ENCODE measurements around the gene ISG20. TPM values are rescaled to one million over a fixed set of nuclear protein-coding genes. Genes with fewer than 3 reads are reported as not detected.

ISG20 gene
- total and polyA plus RNA-seq, 4 donors = 10.1 to 18.7 (median 12.9) TPM

DNA sequence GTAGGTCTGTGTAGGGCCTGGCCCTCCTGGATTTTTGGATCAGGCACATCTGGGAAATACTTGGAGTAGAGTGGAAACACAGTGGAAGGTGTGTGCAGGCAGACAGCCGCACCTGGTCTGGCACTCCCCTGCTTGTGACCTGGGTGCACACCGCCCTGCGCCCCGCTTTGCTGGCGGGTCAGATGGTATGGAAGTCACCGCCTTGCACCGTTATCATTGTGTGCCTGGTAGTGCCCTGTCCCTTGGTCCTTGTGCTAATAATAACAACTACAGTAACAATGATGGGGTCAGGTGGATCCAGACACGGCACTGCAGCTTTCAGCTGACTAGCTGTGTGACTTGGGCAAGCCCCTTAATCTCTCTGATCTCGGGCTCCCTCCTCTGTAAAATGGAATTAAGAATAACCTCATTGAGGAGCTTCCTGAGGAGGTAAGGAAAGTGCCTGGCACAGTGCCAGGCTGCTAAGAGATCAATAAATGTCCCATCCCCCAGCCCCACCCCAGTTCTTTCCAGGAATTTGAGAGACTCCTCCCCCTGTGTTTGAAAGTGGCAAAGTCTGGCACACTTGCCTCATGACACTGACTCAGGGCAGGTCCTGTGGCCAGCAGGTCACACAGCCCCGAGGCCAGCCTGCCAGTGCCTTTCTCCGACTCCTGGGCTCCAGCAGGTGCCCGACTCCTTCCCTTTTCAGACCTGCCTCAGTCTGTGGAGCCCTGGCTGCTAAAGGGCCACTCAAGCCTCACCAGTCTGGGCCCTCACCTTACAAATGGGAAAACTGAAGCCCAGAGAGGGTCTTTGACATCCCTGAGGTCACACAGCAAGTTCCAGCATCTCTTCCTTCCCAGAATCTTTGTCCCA is 9.8 kb downstream of the ISG20 start:
- intact Hi-C loops (cut with DNase I) = no loop called here
- Histone ChIP-seq H3K36me3 (ENCODE audit: control insufficient read depth in 1 of 2, insufficient read depth in 2 of 2, low read length in 1 of 2) (no peaks in the 10 kb centered on the region), H3K27ac (ENCODE audit: low read depth in 1 of 2, low read length in 2 of 2) (no peak overlapping the region), H3K4me3 (ENCODE audit: low read length in 2 of 2) (no peak overlapping the region), H3K27me3 (ENCODE audit: control insufficient read depth in 1 of 2, insufficient read depth in 2 of 2, low read length in 1 of 2) (no peaks in the 10 kb centered on the region), H3K4me1 (ENCODE audit: control insufficient read depth in 1 of 2, insufficient read depth in 2 of 2, low read length in 2 of 2) (no peaks in the 10 kb centered on the region), H3K9me3 (ENCODE audit: control insufficient read depth, low read length) (no peaks in the 10 kb centered on the region)
- peak in 1 of 2 donors; percentile 71 for DNase-seq
- 89 to 94% methylated on average over 12 of the region's 12 CpGs for WGBS, 2 donors
- ATAC-seq (ENCODE audit: low FRiP score) = no peak

DNA sequence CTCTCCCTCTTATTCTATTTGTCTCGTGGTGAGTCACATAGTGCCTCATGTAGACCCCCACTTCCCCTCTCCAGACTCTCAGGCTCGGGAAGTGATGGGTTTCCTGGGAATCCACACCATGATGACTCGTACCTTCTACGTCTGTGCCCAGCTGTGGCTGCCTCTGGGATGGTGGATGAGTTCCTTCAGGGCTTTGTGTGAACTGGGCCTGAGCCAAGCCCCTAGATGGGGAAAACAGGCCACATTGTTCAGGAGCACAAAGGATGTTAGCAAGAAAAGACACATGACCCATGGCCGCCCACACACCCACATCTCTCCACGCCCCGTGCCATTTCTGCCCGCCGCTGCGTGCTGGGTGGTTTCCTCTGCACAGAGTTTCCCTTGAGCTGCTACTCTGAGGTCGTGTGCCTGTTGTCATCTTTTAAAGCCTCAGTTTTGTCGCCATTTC is 10.5 kb downstream of the ISG20 start:
- H3K4me1 ChIP-seq (ENCODE audit: control insufficient read depth in 1 of 2, insufficient read depth in 2 of 2, low read length in 2 of 2) = no peaks in the 10 kb centered on the region

DNA sequence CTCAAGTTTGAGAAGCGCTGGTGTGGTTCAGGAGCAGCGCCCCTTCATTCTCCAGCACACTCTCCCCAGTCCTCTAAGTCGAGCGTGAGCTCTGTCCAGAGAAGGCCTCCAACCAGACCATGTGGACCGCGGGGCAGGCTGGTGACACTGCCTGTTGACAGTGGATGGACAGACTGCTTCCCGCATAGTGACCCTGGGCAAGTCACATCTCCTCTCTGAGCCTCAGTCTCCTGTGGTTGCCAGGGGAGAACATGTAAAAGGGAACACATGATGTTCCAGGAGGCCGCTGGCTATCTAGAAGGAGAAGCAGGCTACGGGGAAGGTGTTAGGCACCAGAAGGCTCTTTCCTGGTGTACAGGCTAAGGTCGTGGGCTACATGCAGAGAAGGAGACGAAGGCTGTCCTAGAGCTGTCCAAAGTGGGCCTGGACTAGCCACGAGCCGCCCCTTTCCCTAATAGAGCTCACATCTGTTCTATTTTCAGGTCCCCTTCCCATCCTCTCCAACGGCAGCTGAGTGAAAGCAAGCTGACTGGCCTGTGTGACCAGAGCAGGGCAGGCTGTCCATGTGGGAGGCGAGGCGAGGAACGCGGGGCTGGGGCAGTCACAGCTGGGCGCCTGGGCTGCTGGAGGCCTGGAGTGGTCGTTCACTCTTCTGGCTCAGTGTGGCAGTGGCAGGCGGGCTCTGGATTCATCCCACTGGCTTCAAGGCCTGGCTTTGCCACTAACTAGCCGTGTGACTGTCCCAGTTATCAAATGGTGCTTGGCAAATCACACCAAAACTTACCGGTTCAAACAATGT is 11.1 kb downstream of the ISG20 start:
- Histone ChIP-seq H3K9me3 (ENCODE audit: control insufficient read depth, low read length) (no peaks in the 10 kb centered on the region), H3K4me1 (ENCODE audit: control insufficient read depth in 1 of 2, insufficient read depth in 2 of 2, low read length in 2 of 2) (no peaks in the 10 kb centered on the region), H3K27me3 (ENCODE audit: control insufficient read depth in 1 of 2, insufficient read depth in 2 of 2, low read length in 1 of 2) (no peaks in the 10 kb centered on the region), H3K4me3 (ENCODE audit: low read length in 2 of 2) (no peak overlapping the region), H3K27ac (ENCODE audit: low read depth in 1 of 2, low read length in 2 of 2) (no peak overlapping the region), H3K36me3 (ENCODE audit: control insufficient read depth in 1 of 2, insufficient read depth in 2 of 2, low read length in 1 of 2) (no peaks in the 10 kb centered on the region)
- intact Hi-C loops (cut with DNase I) = no loop called here
- WGBS, 2 donors = 88 to 90% methylated on average over 23 of the region's 23 CpGs
- DNase-seq (no peak), ATAC-seq (ENCODE audit: low FRiP score) (no peak)

More for the DNA sequence above, 10.5 kb downstream of the ISG20 start:
- no peaks in the 10 kb centered on the region for H3K36me3 ChIP-seq (ENCODE audit: control insufficient read depth in 1 of 2, insufficient read depth in 2 of 2, low read length in 1 of 2)
- H3K27me3 ChIP-seq (ENCODE audit: control insufficient read depth in 1 of 2, insufficient read depth in 2 of 2, low read length in 1 of 2) = no peaks in the 10 kb centered on the region
- WGBS, 2 donors = 68 to 70% methylated on average over 12 of the region's 12 CpGs
- H3K4me3 ChIP-seq (ENCODE audit: low read length in 2 of 2) = no peak overlapping the region
- no peak for ATAC-seq (ENCODE audit: low FRiP score)
- DNase-seq = no peak
- no peak overlapping the region for H3K27ac ChIP-seq (ENCODE audit: low read depth in 1 of 2, low read length in 2 of 2)
- intact Hi-C loops (cut with DNase I) = no loop called here
- no peaks in the 10 kb centered on the region for H3K9me3 ChIP-seq (ENCODE audit: control insufficient read depth, low read length)

DNA sequence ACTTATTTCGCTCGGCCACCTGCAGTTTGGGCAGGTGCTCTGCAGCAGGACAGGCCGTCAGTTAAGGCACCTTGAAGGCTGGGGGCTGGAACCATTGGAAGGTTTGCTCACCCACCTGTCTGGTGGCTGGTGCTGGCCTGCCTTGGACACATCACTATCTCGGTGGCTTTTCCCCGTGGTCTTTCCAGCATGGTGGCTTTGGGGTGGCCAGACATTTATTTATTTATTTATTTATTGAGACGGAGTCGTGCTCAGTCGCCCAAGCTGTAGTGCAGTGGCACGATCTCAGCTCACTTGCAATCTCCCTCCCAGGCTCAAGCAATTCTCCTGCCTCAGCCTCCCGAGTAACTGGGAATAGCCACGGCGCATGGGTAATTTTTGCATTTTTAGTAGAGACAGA is 11.7 kb downstream of the ISG20 start:
- no peaks in the 10 kb centered on the region for H3K27me3 ChIP-seq (ENCODE audit: control insufficient read depth in 1 of 2, insufficient read depth in 2 of 2, low read length in 1 of 2)
- 96 to 98% methylated on average over 12 of the region's 12 CpGs for WGBS, 2 donors
- DNase-seq = no peak
- H3K4me3 ChIP-seq (ENCODE audit: low read length in 2 of 2) = no peak overlapping the region
- no peaks in the 10 kb centered on the region for H3K9me3 ChIP-seq (ENCODE audit: control insufficient read depth, low read length)
- no peak for ATAC-seq (ENCODE audit: low FRiP score)
- H3K36me3 ChIP-seq (ENCODE audit: control insufficient read depth in 1 of 2, insufficient read depth in 2 of 2, low read length in 1 of 2) = no peaks in the 10 kb centered on the region
- H3K27ac ChIP-seq (ENCODE audit: low read depth in 1 of 2, low read length in 2 of 2) = no peak overlapping the region
- H3K4me1 ChIP-seq (ENCODE audit: control insufficient read depth in 1 of 2, insufficient read depth in 2 of 2, low read length in 2 of 2) = no peaks in the 10 kb centered on the region
- intact Hi-C loops (cut with DNase I) = no loop called here

DNA sequence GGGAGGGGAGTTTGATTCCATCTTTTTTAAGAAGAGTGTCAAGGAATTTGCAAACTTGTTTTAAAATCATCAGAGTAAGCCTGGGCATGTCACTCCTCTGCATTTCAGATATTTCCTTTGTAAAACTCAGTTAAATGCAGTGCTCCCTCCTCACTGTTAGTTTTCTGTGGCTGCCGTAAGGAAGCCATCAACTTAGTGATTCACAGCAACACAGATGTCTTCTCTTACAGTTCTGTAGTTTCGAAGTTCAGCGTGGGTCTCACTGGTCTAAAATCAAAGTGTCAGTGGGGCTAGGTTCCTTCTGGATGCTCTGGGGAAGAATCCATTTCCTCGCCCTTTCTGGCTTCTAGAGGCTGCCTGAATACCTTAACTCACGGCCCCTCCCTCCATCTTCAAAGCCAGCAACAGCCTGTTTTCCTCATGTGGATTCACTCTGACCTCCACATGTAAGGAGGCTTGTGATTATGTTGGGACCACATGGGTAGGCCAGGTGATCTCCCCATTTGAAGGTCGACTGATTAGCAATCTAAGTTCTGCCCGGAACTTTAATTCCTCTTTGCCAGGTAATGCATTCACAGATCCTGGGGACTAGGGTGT is 12.4 kb downstream of the ISG20 start:
- Histone ChIP-seq H3K4me3 (ENCODE audit: low read length in 2 of 2) (no peak overlapping the region), H3K36me3 (ENCODE audit: control insufficient read depth in 1 of 2, insufficient read depth in 2 of 2, low read length in 1 of 2) (no peaks in the 10 kb centered on the region), H3K9me3 (ENCODE audit: control insufficient read depth, low read length) (no peaks in the 10 kb centered on the region), H3K27ac (ENCODE audit: low read depth in 1 of 2, low read length in 2 of 2) (no peak overlapping the region), H3K4me1 (ENCODE audit: control insufficient read depth in 1 of 2, insufficient read depth in 2 of 2, low read length in 2 of 2) (no peaks in the 10 kb centered on the region), H3K27me3 (ENCODE audit: control insufficient read depth in 1 of 2, insufficient read depth in 2 of 2, low read length in 1 of 2) (no peaks in the 10 kb centered on the region)
- DNase-seq (no peak), ATAC-seq (ENCODE audit: low FRiP score) (no peak)
- intact Hi-C loops (cut with DNase I) = no loop called here
- WGBS, 2 donors = 91 to 93% methylated on average over 7 of the region's 7 CpGs

DNA sequence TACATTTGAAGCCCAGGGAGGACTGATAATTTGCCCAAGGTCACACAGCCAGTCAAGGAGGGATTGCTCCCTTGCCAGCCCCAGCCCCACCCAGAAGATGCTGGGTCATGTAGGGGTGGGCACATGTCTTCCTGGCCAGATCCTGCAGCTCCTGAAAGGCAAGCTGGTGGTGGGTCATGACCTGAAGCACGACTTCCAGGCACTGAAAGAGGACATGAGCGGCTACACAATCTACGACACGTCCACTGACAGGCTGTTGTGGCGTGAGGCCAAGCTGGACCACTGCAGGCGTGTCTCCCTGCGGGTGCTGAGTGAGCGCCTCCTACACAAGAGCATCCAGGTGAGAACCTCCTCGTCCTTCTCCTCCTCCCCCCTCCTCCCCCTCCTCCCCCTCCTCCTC is 13.2 kb downstream of the ISG20 start:
- intact Hi-C loops (cut with DNase I) = no loop called here
- H3K27ac ChIP-seq (ENCODE audit: low read depth in 1 of 2, low read length in 2 of 2) = no peak overlapping the region
- ATAC-seq (ENCODE audit: low FRiP score) (no peak), DNase-seq (no peak)
- no peak overlapping the region for H3K4me3 ChIP-seq (ENCODE audit: low read length in 2 of 2)
- no peaks in the 10 kb centered on the region for H3K9me3 ChIP-seq (ENCODE audit: control insufficient read depth, low read length)
- H3K36me3 ChIP-seq (ENCODE audit: control insufficient read depth in 1 of 2, insufficient read depth in 2 of 2, low read length in 1 of 2) = no peaks in the 10 kb centered on the region
- no peaks in the 10 kb centered on the region for H3K4me1 ChIP-seq (ENCODE audit: control insufficient read depth in 1 of 2, insufficient read depth in 2 of 2, low read length in 2 of 2)
- 91 to 92% methylated on average over 9 of the region's 9 CpGs for WGBS, 2 donors
- no peaks in the 10 kb centered on the region for H3K27me3 ChIP-seq (ENCODE audit: control insufficient read depth in 1 of 2, insufficient read depth in 2 of 2, low read length in 1 of 2)

DNA sequence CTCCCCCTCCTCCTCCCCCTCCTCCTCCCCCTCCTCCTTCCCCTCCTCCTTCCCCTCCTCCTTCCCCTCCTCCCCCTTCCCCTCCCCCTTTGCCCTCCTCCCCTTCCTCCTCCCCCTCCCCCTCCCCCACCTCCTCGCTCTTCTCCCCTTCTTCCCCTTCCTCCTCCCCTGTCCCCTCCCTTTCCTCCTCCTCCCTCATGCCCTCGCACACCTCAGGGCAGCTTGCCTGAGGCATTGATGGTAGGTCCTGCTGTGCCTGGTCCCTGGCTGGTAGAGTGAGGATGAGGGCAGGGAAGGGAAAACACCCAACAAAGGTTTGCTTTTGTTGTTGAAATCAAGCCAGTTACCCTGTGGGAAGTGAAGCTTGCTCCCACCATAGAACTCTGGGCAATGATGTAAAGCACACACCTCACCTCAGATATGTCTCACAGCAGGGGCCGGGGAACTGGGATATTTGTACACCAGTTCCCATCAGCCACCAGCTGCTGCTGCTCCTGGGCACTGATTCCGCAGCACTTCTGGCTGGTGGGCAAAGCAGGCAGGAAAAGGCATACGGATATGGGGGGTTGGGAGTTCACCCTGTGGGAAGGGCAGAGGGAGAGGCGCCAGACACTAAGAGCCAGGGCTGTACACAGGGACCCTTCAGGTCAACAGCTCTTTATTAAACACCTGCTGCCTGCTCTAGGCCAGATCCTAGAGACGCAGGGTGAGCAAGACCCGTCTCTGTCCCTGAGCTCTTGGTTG is 13.8 kb downstream of the ISG20 start:
- no peaks in the 10 kb centered on the region for H3K36me3 ChIP-seq (ENCODE audit: control insufficient read depth in 1 of 2, insufficient read depth in 2 of 2, low read length in 1 of 2)
- 86% methylated on average over 6 to 7 of the region's 8 CpGs for WGBS, 2 donors
- no peak for DNase-seq
- ATAC-seq (ENCODE audit: low FRiP score) = no peak
- H3K4me1 ChIP-seq (ENCODE audit: control insufficient read depth in 1 of 2, insufficient read depth in 2 of 2, low read length in 2 of 2) = no peaks in the 10 kb centered on the region
- H3K27ac ChIP-seq (ENCODE audit: low read depth in 1 of 2, low read length in 2 of 2) = no peak overlapping the region
- H3K4me3 ChIP-seq (ENCODE audit: low read length in 2 of 2) = no peak overlapping the region
- no peaks in the 10 kb centered on the region for H3K27me3 ChIP-seq (ENCODE audit: control insufficient read depth in 1 of 2, insufficient read depth in 2 of 2, low read length in 1 of 2)
- intact Hi-C loops (cut with DNase I) = no loop called here
- no peaks in the 10 kb centered on the region for H3K9me3 ChIP-seq (ENCODE audit: control insufficient read depth, low read length)
